ENCODE results near the gene RYR2.

Gene RYR2

GRCh38 chr1:237503292-237503691, 461.3 kb downstream of the RYR2 start:
- TF ChIP-seq CTCF (IDR thresholded peaks at IDR 0.05; ENCODE audit: control insufficient read depth, extremely low read depth, insufficient read depth) = no peak
- no peak overlapping the region for H3K4me3 ChIP-seq (ENCODE audit: low read depth, low read length)
- DNase-seq (ENCODE audit: low read depth) = no peak

GRCh38 chr1:237507005-237507404, 465.0 kb downstream of the RYR2 start:
- TF ChIP-seq CTCF (IDR thresholded peaks at IDR 0.05; ENCODE audit: control insufficient read depth, extremely low read depth, insufficient read depth) = no peak
- DNase-seq (ENCODE audit: low read depth) = no peak
- no peak overlapping the region for H3K4me3 ChIP-seq (ENCODE audit: low read depth, low read length)

- no peak overlapping the region for H3K4me3 ChIP-seq (ENCODE audit: low read depth, low read length)
- DNase-seq (ENCODE audit: low read depth) = no peak
- no peak for TF ChIP-seq CTCF (IDR thresholded peaks at IDR 0.05; ENCODE audit: control insufficient read depth, extremely low read depth, insufficient read depth)
These were observed 467.8 kb downstream of the RYR2 start for GRCh38 chr1:237509748-237510147.

- no peak overlapping the region for H3K4me3 ChIP-seq (ENCODE audit: low read depth, low read length)
- no peak for DNase-seq (ENCODE audit: low read depth)
- no peak for TF ChIP-seq CTCF (IDR thresholded peaks at IDR 0.05; ENCODE audit: control insufficient read depth, extremely low read depth, insufficient read depth)
These were observed 483.1 kb downstream of the RYR2 start for GRCh38 chr1:237525102-237525501.

GRCh38 chr1:237527761-237528160, 485.8 kb downstream of the RYR2 start:
- TF ChIP-seq CTCF (IDR thresholded peaks at IDR 0.05; ENCODE audit: control insufficient read depth, extremely low read depth, insufficient read depth) = no peak
- DNase-seq (ENCODE audit: low read depth) = no peak
- H3K4me3 ChIP-seq (ENCODE audit: low read depth, low read length) = no peak overlapping the region

GRCh38 chr1:237528545-237528944, 486.6 kb downstream of the RYR2 start:
- no peak overlapping the region for H3K4me3 ChIP-seq (ENCODE audit: low read depth, low read length)
- no peak for TF ChIP-seq CTCF (IDR thresholded peaks at IDR 0.05; ENCODE audit: control insufficient read depth, extremely low read depth, insufficient read depth)
- DNase-seq (ENCODE audit: low read depth) = no peak

- H3K4me3 ChIP-seq (ENCODE audit: low read depth, low read length) = no peak overlapping the region
- DNase-seq (ENCODE audit: low read depth) = no peak
- TF ChIP-seq CTCF (IDR thresholded peaks at IDR 0.05; ENCODE audit: control insufficient read depth, extremely low read depth, insufficient read depth) = no peak
These were observed 497.1 kb downstream of the RYR2 start for GRCh38 chr1:237539055-237539454.
